ENCODE measurements around the gene DDX43.

The DDX43 gene

GRCh38 chr6:73353636-73354593, 40.7 kb upstream of the DDX43 start, which contains the start of gene DPPA5:
TSS of gene DPPA5 (minus strand) at chr6:73354276. CDS start at chr6:73354225, 51 bp downstream.
- no peaks in the 10 kb centered on the region for H3K4me1 ChIP-seq (ENCODE audit: insufficient read depth, low read length, severe bottlenecking)
- H3K27me3 ChIP-seq (ENCODE audit: insufficient read depth, low read length) = no peaks in the 10 kb centered on the region
- no peak within 1 kb of the TSS for H3K27ac ChIP-seq (ENCODE audit: low read depth, low read length, poor library complexity, severe bottlenecking)
- H3K4me3 ChIP-seq (ENCODE audit: low read depth, low read length, poor library complexity, severe bottlenecking) = no peak within 1 kb of the TSS
- no peaks in the 10 kb centered on the region; the same call in 1 of the 2 replicates for H3K36me3 ChIP-seq (ENCODE audit: insufficient read depth, low read length)
- H2AFZ ChIP-seq (ENCODE audit: low read length) = no peak within 1 kb of the TSS
- no peaks in the 10 kb centered on the region for H3K9me3 ChIP-seq (ENCODE audit: low read length)
- no peak within 1 kb of the TSS for H3K4me2 ChIP-seq (ENCODE audit: low read length)
- no peak within 1 kb of the TSS for H3K9ac ChIP-seq (ENCODE audit: low read length)
- no peak for TF ChIP-seq EZH2 (IDR thresholded peaks at IDR 0.05; ENCODE audit: borderline replicate concordance, low read length)
- no peak for TF ChIP-seq CTCF (IDR thresholded peaks at IDR 0.05; ENCODE audit: low read length)
- H3K9me2 ChIP-seq (ENCODE audit: low read depth, low read length) = no peaks in the 10 kb centered on the region
- no peaks in the 10 kb centered on the region for H3K79me2 ChIP-seq (ENCODE audit: insufficient read depth, low read length)
- H4K20me1 ChIP-seq (ENCODE audit: insufficient read depth, low read length) = no peaks in the 10 kb centered on the region
- H3F3A ChIP-seq (ENCODE audit: insufficient read depth, low read length) = no peaks in the 10 kb centered on the region

- no peak within 1 kb of the TSS for H3K9ac ChIP-seq (ENCODE audit: low read length)
- H3K36me3 ChIP-seq (ENCODE audit: insufficient read depth, low read length) = no peaks in the 10 kb centered on the region
- no peaks in the 10 kb centered on the region for H3K9me2 ChIP-seq (ENCODE audit: low read depth, low read length)
- H3K4me3 ChIP-seq (ENCODE audit: low read depth, low read length, poor library complexity, severe bottlenecking) = no peak within 1 kb of the TSS
- H3K4me1 ChIP-seq (ENCODE audit: insufficient read depth, low read length, severe bottlenecking) = no peaks in the 10 kb centered on the region
- peaks cover 4% of the 10 kb centered on the region; the same call in 1 of the 2 replicates for H3K27me3 ChIP-seq (ENCODE audit: insufficient read depth, low read length)
- no peaks in the 10 kb centered on the region for H3K9me3 ChIP-seq (ENCODE audit: low read length)
- no peak within 1 kb of the TSS for H3K4me2 ChIP-seq (ENCODE audit: low read length)
- TF ChIP-seq EZH2 (IDR thresholded peaks at IDR 0.05; ENCODE audit: borderline replicate concordance, low read length) = no peak
- no peak for TF ChIP-seq CTCF (IDR thresholded peaks at IDR 0.05; ENCODE audit: low read length)
- H4K20me1 ChIP-seq (ENCODE audit: insufficient read depth, low read length) = no peaks in the 10 kb centered on the region
- no peaks in the 10 kb centered on the region for H3K79me2 ChIP-seq (ENCODE audit: insufficient read depth, low read length)
- H3F3A ChIP-seq (ENCODE audit: insufficient read depth, low read length) = no peaks in the 10 kb centered on the region
- no peak within 1 kb of the TSS for H3K27ac ChIP-seq (ENCODE audit: low read depth, low read length, poor library complexity, severe bottlenecking)
- H2AFZ ChIP-seq (ENCODE audit: low read length) = no peak within 1 kb of the TSS
Measured at GRCh38 chr6:73362358-73362757, 32.3 kb upstream of the DDX43 start, which contains the start of gene KHDC3L. TSS of gene KHDC3L (plus strand) at chr6:73362658. CDS start at chr6:73362730, 72 bp downstream.

- H3K9ac ChIP-seq (ENCODE audit: low read length) = no peak overlapping the region
- no peaks in the 10 kb centered on the region for H3K9me2 ChIP-seq (ENCODE audit: low read depth, low read length)
- H3F3A ChIP-seq (ENCODE audit: insufficient read depth, low read length) = no peaks in the 10 kb centered on the region
Measured at GRCh38 chr6:73362869-73363536, 31.6 kb upstream of the DDX43 start.

More at GRCh38 chr6:73362869-73363536, 31.6 kb upstream of the DDX43 start:
- H4K20me1 ChIP-seq (ENCODE audit: insufficient read depth, low read length) = no peaks in the 10 kb centered on the region
- H3K27ac ChIP-seq (ENCODE audit: low read depth, low read length, poor library complexity, severe bottlenecking) = no peak overlapping the region
- H3K4me2 ChIP-seq (ENCODE audit: low read length) = no peak overlapping the region
- H3K79me2 ChIP-seq (ENCODE audit: insufficient read depth, low read length) = no peaks in the 10 kb centered on the region
- no peaks in the 10 kb centered on the region for H3K9me3 ChIP-seq (ENCODE audit: low read length)
- H3K27me3 ChIP-seq (ENCODE audit: insufficient read depth, low read length) = peaks cover 4% of the 10 kb centered on the region; the same call in 1 of the 2 replicates
- no peaks in the 10 kb centered on the region for H3K36me3 ChIP-seq (ENCODE audit: insufficient read depth, low read length)
- no peaks in the 10 kb centered on the region for H3K4me1 ChIP-seq (ENCODE audit: insufficient read depth, low read length, severe bottlenecking)
- H2AFZ ChIP-seq (ENCODE audit: low read length) = no peak overlapping the region
- TF ChIP-seq EZH2 (IDR thresholded peaks at IDR 0.05; ENCODE audit: borderline replicate concordance, low read length) (no peak), CTCF (IDR thresholded peaks at IDR 0.05; ENCODE audit: low read length) (no peak)
- H3K4me3 ChIP-seq (ENCODE audit: low read depth, low read length, poor library complexity, severe bottlenecking) = no peak overlapping the region

Data from OCI-LY1 (cell line).